GM10266 (cell line): ENCODE results near the gene RASA1.

Experiments
- DNase-seq: peaks from one replicate; pipeline ENCODE4 v3.0.0; 2012; ENCODE audit errors: extremely low spot score
- TF ChIP-seq, protein P1 (sequence below): IDR thresholded peaks from 2 replicates; pipeline ENCODE4 v1.5.1; 2012; ENCODE audit warnings: mild to moderate bottlenecking, low read depth; ENCODE audit not compliant: control insufficient read depth, insufficient read depth; ENCODE audit errors: missing control alignments

RASA1 gene

GRCh38 chr5:87361031-87361445 is 93.4 kb downstream of the RASA1 start:
- TF ChIP-seq, protein P1, sequence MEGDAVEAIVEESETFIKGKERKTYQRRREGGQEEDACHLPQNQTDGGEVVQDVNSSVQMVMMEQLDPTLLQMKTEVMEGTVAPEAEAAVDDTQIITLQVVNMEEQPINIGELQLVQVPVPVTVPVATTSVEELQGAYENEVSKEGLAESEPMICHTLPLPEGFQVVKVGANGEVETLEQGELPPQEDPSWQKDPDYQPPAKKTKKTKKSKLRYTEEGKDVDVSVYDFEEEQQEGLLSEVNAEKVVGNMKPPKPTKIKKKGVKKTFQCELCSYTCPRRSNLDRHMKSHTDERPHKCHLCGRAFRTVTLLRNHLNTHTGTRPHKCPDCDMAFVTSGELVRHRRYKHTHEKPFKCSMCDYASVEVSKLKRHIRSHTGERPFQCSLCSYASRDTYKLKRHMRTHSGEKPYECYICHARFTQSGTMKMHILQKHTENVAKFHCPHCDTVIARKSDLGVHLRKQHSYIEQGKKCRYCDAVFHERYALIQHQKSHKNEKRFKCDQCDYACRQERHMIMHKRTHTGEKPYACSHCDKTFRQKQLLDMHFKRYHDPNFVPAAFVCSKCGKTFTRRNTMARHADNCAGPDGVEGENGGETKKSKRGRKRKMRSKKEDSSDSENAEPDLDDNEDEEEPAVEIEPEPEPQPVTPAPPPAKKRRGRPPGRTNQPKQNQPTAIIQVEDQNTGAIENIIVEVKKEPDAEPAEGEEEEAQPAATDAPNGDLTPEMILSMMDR = no peak
- DNase-seq = no peak

DNA sequence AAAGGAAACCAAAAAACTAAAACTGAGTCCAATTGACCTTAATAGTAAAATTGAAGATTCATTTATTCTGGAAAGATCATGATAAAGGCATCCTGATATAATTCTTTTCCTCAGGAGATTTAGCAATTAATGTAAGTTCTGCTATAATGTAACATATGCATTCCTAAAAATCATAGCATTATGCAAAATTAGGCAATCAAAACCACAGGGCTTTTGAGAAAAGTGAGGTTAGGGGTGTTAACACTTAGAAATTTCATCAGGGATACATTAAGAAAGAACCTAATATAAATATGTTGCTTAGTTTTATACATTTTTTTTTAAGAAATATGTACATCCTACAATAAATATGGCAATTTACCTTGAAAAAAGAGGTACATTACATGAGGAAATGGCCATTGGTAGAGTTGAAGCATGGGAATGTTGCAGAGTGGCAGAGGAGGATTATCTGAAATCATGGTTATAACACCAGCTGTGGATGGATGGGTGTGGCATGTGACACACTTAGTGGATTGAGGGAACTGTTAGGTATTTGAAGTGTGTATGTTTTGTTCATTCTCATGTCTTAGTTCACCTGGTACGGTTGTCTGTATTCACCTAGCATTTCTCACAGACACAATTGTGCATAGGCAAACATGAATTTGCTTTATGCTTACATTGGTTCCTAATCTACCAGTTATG is 94.0 kb downstream of the RASA1 start:
- TF ChIP-seq, protein P1 = no peak
- DNase-seq = no peak

- DNase-seq = no peak
- TF ChIP-seq, protein P1 = no peak
Measured at GRCh38 chr5:87367243-87367642, 99.6 kb downstream of the RASA1 start.

DNA sequence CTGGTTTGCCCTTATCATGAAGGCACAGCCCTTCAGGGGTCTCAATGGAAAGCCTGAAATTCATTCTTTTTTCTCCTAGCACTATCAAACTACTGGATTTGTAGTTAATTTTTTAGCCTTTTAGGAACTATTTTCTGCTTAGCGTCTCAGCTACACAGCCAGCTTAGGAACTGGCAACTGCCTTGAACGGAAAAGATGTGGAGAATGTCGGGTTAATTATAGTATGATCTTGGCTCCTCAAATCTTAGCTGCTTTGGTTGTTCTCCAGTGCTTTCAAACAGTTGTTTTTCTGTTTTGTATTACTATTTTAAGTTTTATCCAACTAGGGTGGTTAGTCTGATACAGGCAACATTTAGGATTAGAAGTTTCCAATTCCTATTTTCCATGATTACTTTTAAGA is 100.9 kb downstream of the RASA1 start:
- TF ChIP-seq, protein P1 = no peak
- DNase-seq = no peak

DNA sequence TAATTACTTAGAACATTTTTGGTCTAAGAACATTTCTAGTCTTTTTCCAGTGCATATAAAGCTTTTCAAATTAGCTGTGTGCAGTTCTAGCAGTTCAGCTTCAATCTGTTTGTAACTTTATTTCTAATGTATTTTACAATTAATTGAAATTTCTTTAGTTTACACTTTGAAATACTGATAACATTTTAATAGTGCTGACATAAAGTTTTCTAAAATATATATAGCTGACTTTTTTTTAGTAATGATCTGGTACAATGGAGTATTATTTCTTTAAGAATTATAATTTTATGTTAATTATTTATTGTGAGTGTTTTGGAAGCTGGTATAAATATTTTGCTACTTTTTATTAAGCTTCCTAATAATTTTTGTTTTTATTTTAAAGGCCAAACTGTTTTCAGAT is 101.7 kb downstream of the RASA1 start:
- TF ChIP-seq, protein P1 = no peak
- DNase-seq = no peak

- TF ChIP-seq, protein P1 = no peak
- DNase-seq = no peak
Measured at GRCh38 chr5:87372705-87373104, 105.0 kb downstream of the RASA1 start.

GRCh38 chr5:87382224-87382623 is 114.5 kb downstream of the RASA1 start:
- DNase-seq = no peak
- TF ChIP-seq, protein P1 = no peak
